HL-60 (cell line): ENCODE measurements around the gene ATP6V1F.

ENCODE experiments used
- DNase-seq, 2 experiments: peaks; one replicate each; pipeline ENCODE4 v3.0.0-alpha.2; 2010 to 2020; ENCODE audit warnings: low read depth in 1 of 2, low spot score in 1 of 2
- H3K27ac ChIP-seq: fragments of 250-450 bp; sonication (Bioruptor Pico); replicated peaks from 2 replicates; pipeline ENCODE4 v1.5.1; 2020; ENCODE audit warnings: mild to moderate bottlenecking, moderate library complexity
- H3K27me3 ChIP-seq: fragments of 250-450 bp; sonication (Bioruptor Pico); 2 replicates; pipeline ENCODE4 v1.5.1; 2021; ENCODE audit warnings: mild to moderate bottlenecking, moderate library complexity; ENCODE audit not compliant: insufficient read depth, poor library complexity, severe bottlenecking
- H3K4me3 ChIP-seq: replicated peaks from 2 replicates; pipeline ENCODE4 v1.5.1; 2011; ENCODE audit warnings: mild to moderate bottlenecking, control low read depth, low read length; ENCODE audit not compliant: insufficient read depth
- GABPA ChIP-seq: IDR thresholded peaks from 2 replicates; pipeline ENCODE4 v1.6.1; 2012; ENCODE audit warnings: low read depth
- POLR2AphosphoS5 ChIP-seq: IDR thresholded peaks from 2 replicates; pipeline ENCODE4 v1.6.1; 2012; ENCODE audit warnings: low read depth
- SPI1 ChIP-seq: IDR thresholded peaks from 2 replicates; pipeline ENCODE4 v1.6.1; 2012; ENCODE audit warnings: low read depth, mild to moderate bottlenecking, borderline replicate concordance
- TF ChIP-seq, protein P1 (sequence below): IDR thresholded peaks from one replicate; pipeline ENCODE4 v1.5.1; 2011; ENCODE audit warnings: low read length, control low read depth, inconsistent platforms; ENCODE audit not compliant: insufficient read depth
- TF ChIP-seq, protein P2 (sequence below): IDR thresholded peaks from 2 replicates; pipeline ENCODE4 v1.6.1; 2012; ENCODE audit warnings: low read depth; ENCODE audit not compliant: insufficient replicate concordance

ATP6V1F gene

DNA sequence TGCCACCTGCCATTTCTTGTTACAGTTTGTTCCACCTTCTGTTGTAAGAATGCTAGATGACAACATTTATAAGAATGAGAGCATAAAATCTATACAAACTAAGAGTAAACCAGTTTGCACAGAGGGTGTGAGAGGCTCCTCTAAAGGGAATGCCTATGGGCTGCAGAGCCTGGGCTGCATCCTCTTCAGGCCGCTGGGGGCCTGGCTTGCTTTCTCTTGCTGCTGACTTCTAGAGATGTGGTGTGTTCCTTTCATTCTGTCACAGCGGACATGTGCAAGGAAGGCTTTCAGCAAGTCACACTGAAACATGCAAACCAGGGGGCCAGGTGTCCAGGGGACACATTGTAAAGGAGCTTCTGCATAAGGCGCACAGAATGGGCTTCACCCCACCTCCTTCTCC lies 7.1 kb upstream of the ATP6V1F start:
- no peak for DNase-seq
- peaks cover 20% of the 10 kb centered on the region for H3K27me3 ChIP-seq
- no peak overlapping the region for H3K4me3 ChIP-seq
- TF ChIP-seq POLR2AphosphoS5 = no peak
- TF ChIP-seq GABPA = no peak
- TF ChIP-seq, protein P1, sequence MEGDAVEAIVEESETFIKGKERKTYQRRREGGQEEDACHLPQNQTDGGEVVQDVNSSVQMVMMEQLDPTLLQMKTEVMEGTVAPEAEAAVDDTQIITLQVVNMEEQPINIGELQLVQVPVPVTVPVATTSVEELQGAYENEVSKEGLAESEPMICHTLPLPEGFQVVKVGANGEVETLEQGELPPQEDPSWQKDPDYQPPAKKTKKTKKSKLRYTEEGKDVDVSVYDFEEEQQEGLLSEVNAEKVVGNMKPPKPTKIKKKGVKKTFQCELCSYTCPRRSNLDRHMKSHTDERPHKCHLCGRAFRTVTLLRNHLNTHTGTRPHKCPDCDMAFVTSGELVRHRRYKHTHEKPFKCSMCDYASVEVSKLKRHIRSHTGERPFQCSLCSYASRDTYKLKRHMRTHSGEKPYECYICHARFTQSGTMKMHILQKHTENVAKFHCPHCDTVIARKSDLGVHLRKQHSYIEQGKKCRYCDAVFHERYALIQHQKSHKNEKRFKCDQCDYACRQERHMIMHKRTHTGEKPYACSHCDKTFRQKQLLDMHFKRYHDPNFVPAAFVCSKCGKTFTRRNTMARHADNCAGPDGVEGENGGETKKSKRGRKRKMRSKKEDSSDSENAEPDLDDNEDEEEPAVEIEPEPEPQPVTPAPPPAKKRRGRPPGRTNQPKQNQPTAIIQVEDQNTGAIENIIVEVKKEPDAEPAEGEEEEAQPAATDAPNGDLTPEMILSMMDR = no peak
- no peak for TF ChIP-seq SPI1
- TF ChIP-seq, protein P2, sequence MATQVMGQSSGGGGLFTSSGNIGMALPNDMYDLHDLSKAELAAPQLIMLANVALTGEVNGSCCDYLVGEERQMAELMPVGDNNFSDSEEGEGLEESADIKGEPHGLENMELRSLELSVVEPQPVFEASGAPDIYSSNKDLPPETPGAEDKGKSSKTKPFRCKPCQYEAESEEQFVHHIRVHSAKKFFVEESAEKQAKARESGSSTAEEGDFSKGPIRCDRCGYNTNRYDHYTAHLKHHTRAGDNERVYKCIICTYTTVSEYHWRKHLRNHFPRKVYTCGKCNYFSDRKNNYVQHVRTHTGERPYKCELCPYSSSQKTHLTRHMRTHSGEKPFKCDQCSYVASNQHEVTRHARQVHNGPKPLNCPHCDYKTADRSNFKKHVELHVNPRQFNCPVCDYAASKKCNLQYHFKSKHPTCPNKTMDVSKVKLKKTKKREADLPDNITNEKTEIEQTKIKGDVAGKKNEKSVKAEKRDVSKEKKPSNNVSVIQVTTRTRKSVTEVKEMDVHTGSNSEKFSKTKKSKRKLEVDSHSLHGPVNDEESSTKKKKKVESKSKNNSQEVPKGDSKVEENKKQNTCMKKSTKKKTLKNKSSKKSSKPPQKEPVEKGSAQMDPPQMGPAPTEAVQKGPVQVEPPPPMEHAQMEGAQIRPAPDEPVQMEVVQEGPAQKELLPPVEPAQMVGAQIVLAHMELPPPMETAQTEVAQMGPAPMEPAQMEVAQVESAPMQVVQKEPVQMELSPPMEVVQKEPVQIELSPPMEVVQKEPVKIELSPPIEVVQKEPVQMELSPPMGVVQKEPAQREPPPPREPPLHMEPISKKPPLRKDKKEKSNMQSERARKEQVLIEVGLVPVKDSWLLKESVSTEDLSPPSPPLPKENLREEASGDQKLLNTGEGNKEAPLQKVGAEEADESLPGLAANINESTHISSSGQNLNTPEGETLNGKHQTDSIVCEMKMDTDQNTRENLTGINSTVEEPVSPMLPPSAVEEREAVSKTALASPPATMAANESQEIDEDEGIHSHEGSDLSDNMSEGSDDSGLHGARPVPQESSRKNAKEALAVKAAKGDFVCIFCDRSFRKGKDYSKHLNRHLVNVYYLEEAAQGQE = no peak
- no peak overlapping the region for H3K27ac ChIP-seq

DNA sequence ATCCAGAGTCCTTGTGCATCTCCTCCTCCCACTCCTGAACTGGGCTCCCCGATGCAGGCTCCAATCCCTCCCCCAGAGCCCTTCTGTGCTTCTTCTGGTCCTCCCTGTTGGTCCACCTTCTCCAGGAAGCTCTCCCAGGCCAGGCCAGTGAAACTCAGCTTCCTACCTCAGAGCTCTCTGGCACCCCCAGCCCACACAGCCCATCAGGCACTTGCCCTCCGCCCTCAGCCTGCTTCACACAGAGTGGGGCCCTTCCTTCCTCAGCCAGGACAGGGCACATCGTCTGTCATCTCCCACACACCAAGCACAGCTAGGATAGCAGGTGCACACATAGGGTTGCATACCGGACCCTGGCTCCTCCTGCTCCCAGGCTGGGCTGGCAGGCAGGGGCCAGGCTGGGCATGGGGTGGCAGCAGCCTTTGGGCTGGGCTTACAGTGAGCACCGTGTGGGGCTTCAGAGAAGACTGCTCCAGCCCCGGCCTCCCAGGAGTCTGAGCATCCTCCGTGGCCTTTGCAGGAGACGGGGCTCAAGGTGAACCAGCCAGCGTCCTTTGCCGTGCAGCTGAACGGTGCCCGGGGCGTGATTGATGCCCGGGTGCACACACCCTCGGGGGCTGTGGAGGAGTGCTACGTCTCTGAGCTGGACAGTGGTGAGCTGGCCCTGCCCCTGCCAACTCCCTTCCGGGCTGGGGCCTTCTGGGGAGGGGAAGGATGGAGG lies 6.5 kb upstream of the ATP6V1F start:
- Histone ChIP-seq H3K4me3 (no peak overlapping the region), H3K27me3 (peaks cover 20% of the 10 kb centered on the region), H3K27ac (no peak overlapping the region)
- no peak for DNase-seq
- TF ChIP-seq, protein P2 = no peak
- TF ChIP-seq, protein P1 = no peak
- TF ChIP-seq SPI1 (no peak), POLR2AphosphoS5 (no peak), GABPA (no peak)

DNA sequence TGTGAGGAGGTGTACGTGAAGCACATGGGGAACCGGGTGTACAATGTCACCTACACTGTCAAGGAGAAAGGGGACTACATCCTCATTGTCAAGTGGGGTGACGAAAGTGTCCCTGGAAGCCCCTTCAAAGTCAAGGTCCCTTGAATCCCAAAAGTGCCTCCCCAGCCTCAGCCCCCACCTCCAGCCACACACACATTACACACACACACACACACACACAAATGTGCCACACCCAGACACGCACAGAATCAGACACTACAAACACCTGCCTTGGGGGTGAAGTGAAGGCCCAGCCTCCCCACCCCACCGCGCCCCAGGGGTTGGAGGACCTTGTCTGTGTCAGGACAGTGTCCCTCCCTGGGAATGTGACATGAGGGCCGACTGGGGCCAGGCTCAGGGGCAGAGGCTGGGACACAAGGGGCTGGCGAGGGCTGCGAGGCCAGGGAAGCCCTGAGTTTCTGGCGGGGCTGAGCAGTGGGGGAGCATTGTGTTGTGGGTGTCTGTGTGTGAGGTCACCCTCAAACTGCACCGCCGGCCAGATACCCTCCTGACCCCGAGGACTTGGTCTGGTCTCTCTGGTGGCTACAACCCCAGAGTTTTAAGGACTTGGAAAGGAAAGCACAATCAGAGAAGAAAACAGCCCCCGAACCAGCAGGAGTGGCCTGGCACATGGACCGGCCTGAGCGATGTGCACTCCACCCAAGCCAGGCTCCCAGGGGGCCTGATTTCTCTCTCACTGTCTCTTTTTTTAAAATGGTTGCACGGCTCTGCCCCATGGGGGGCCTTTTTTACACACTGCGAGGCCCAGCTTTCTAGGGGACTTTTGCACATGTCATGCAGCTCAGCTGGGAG lies 4.0 kb upstream of the ATP6V1F start:
- peaks cover 13% of the 10 kb centered on the region for H3K27me3 ChIP-seq
- no peak overlapping the region for H3K27ac ChIP-seq
- TF ChIP-seq, protein P2 = no peak
- no peak overlapping the region for H3K4me3 ChIP-seq
- no peak for DNase-seq
